Pons (tissue), 1 donor: ENCODE data around the gene BIRC2.
"Not testable (repeated sequence)": the region's sequence is repeated elsewhere in the genome, so short reads cannot be mapped to it uniquely, and the experiment has no call there.

ENCODE experiments used
- DNase-seq: peaks from one replicate; pipeline ENCODE4 v3.0.0-alpha.2; 2016; ENCODE audit warnings: low spot score

Gene BIRC2

GRCh38 chr11:102346748-102347461, at the start of gene BIRC2:
TSS of gene BIRC2 (plus strand) at chr11:102347214. CDS start at chr11:102349855, 2,641 bp downstream.
- DNase-seq, result peak; percentile 88

DNA sequence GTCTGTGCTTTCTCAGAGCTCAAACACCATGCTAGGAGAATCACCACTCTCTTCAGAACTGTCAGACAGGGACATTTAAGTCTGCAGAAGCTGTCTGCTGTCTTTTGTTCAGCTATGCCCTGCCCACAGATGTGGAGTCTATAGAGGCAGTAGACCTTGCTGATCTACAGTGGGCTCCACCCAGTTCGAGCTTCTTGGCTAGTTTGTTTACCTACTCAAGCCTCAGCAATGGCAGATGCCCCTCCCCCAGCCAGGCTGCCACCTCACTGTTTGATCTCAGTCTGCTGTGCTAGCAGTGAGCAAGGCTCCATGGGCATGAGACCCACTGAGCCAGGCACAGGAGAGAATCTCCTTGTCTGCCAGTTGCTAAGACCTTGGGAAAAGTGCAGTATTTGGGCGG, 46.2 kb upstream of the BIRC2 start:
- not testable (repeated sequence) for DNase-seq

GRCh38 chr11:102302241-102302640, 44.8 kb upstream of the BIRC2 start:
- no peak for DNase-seq

GRCh38 chr11:102304686-102305085, 42.3 kb upstream of the BIRC2 start:
- DNase-seq, result no peak

- no peak for DNase-seq
Measured at GRCh38 chr11:102305352-102306047, 41.5 kb upstream of the BIRC2 start.

DNA sequence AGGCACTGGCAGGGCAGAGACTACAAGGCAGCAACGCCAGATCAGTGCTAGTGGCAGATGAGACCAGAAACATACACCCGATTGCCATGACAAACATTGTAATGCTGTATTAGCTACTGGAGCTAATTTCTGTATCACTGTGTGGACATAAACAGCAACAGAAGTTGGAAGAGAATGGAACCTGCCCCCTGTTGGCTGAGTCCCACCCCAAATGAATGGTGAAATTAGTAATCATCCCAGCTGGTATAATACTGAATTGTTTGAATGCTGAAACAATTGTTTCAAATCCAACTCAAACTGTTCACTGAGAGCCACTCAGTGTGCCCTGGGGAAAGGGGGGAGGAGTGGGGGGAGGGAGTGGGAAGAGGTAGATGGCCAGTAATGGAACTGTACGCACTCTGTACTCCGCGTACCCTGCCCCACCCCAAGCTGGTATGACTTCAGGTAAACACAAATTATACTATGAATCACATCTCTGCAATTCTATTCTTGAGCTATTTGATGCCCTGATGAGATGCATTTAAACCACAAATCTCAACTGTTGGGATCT, 40.9 kb upstream of the BIRC2 start:
- DNase-seq, result peak; percentile 44

GRCh38 chr11:102306817-102307726, 39.9 kb upstream of the BIRC2 start:
- no peak for DNase-seq

DNA sequence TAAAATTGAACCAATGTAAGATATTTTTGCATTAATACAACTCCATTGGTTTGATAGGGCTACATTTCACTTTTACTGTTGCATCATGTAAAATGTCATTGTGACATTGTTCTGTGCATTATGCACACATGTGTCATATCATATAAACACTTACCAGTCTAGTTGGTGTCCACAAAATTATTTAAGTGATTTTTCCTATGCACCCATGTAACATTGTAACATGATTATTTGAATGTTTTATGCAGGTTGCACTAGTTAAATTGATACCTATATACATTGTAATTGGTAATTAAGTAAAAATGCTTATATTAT, 39.3 kb upstream of the BIRC2 start:
- no peak for DNase-seq

GRCh38 chr11:102309621-102310541, 37.1 kb upstream of the BIRC2 start:
- no peak for DNase-seq

DNA sequence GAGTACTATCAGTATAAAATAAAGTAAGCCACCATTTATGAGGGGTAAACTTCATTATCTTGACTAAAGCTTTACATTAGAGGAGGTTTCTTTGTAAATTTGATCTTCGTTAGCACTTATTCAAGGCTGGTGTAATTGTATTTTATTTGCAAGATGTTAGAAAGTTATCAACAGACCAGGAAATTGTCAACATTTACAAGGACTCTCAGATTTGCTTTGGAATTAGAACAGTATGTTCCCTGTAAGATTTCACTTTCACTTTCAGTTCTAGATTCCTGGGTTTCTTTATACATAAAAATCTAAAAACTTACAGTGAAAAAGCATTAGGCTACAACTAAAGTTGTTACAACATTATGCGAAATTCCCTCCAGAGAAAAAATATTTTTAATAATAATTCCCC, 34.3 kb upstream of the BIRC2 start:
- DNase-seq, result no peak

GRCh38 chr11:102313238-102313940, 33.6 kb upstream of the BIRC2 start:
- no peak for DNase-seq

DNA sequence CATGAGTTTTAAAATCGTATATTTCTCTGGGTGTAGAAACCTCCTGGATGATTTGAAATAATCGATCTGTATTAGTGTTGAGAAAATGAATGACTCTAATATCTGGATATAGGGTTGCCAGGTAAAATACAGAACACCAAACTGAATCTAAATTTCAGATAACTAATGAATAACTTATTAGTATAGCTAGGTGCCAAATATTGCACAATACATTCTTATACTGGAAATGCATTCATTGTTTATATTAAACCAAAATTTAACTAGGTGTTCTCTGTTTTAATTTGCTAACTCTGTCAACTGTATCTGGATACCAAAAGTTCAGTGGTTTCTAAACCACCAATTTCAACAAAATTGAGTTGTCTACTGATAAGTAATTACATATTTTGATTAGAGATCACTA, 32.2 kb upstream of the BIRC2 start:
- DNase-seq, result no peak

GRCh38 chr11:102316346-102316904, 30.6 kb upstream of the BIRC2 start:
- no peak for DNase-seq

DNA sequence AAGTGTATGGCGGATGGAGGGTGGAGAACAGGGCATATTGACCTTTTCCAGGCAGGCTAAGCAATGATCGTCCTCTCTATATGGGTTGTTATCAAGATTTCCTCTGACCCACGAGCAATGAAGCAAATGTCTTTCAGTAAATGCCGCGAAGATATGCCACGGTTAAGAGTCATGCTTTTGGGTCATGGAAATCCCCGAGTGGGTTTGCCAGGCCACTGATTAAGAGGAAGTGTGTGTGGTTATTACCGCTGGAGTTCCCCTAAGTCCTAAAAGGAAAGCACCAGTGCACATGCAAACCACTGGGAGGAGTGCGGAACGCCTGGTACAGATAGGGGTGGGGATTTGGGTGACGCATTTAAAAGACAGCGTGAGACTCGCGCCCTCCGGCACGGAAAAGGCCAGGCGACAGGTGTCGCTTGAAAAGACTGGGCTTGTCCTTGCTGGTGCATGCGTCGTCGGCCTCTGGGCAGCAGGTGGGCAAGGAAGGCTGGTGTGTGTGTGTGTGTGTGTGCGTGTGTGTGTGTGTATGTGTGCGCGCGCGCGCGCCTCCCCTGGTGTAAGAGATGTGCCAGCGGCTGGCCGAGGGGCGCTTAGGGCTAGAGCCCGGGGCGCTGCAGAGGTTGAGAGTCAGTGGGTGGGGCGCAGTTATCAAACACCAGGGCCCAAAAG, 29.8 kb upstream of the BIRC2 start, which contains the start of gene BIRC3:
TSS of gene BIRC3 (plus strand) at position 386 of the 669 bp plus-strand sequence. CDS start 7,026 bp downstream, outside the sequence.
- peak; percentile 84 for DNase-seq

GRCh38 chr11:102317768-102318103, 29.3 kb upstream of the BIRC2 start:
- DNase-seq, result no peak

DNA sequence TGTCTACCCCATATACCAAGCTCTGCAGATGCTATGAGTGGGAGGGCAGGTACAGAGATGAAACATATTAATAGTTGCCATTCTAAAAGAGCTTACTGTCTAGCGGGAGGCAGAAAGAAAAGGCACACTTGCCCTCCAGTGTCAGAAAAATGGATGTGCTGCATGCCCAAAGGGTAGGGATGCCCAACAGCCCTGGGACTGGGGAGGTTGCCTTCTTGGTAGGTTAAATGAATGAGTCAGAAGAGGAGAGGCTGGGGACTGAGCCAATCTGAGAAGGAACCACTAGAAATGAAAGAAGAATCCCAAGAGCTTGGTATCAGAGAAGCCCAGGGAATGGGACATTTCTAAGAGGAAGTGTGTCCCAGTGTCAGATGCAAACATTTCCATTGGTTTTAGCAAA, 28.5 kb upstream of the BIRC2 start:
- DNase-seq, result no peak

- no peak for DNase-seq
Measured at GRCh38 chr11:102319544-102319943, 27.5 kb upstream of the BIRC2 start.

DNA sequence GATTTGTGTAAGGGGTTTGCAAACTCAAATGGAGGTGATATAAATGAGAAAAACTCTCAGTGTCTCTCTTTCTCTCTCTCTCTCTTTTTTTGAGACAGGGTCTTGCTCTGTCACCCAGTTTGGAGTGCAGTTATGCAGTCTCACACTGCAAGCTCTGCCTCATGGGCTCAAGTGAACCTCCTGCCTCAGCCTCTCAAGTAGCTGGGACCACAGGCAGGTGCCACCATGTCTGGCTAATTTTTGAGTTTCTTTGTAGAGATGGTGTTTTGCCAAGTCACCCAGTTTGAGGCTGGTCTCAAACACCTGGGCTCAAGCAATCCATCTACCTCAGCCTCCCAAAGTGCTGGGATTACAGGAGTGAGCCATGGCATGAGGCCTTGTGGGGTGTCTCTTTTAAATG, 26.8 kb upstream of the BIRC2 start:
- no peak for DNase-seq

GRCh38 chr11:102320679-102321078, 26.3 kb upstream of the BIRC2 start:
- peak; percentile 67 for DNase-seq

DNA sequence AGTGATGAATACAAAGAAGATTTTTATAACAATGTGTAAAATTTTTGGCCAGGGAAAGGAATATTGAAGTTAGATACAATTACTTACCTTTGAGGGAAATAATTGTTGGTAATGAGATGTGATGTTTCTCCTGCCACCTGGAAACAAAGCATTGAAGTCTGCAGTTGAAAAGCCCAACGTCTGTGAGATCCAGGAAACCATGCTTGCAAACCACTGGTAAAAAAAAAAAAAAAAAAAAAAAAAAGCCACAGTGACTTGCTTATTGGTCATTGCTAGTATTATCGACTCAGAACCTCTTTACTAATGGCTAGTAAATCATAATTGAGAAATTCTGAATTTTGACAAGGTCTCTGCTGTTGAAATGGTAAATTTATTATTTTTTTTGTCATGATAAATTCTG, 24.5 kb upstream of the BIRC2 start:
- no peak for DNase-seq
